Breast epithelium (tissue), 3 donors: ENCODE measurements around the gene EHF.

Source experiments
- POLR2A ChIP-seq: fragments of 450-650 bp; IDR thresholded peaks from one replicate; pipeline ENCODE4 v1.6.1; 2016; ENCODE audit warnings: antibody characterized with exemption, mild to moderate bottlenecking, moderate library complexity
- POLR2AphosphoS5 ChIP-seq, 3 donors: sonication (generic); formaldehyde crosslinking; IDR thresholded peaks; one replicate each; pipeline ENCODE4 v1.6.1; 2017; ENCODE audit warnings: antibody characterized with exemption in 3 of 3
- TF ChIP-seq, protein P1 (sequence below), 3 donors: fragments of 450-650 bp; IDR thresholded peaks; one replicate each; pipeline ENCODE4 v1.5.1; 2016 to 2017; ENCODE audit warnings: antibody characterized with exemption in 3 of 3, mild to moderate bottlenecking in 3 of 3, moderate library complexity in 3 of 3

DNA sequence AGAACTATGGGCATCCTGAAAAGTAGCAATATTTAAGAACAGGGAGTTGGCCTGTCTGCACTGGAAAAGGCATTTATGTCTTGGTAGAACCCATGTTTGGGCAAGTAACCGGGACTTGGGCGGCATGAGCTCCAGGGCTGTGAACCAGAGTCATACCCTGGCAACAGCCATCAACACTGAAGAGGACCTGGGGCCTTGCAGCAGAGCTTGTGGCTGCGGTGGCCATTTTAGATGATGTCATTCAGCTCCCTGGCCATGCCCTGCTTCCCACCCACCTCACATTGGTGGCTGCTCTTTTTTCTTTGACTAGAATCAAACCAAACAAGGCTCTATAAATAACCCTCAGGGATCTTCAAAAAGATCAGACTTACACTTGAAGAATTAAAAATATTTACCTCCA is 26.6 kb downstream of the EHF start:
- TF ChIP-seq, protein P1, sequence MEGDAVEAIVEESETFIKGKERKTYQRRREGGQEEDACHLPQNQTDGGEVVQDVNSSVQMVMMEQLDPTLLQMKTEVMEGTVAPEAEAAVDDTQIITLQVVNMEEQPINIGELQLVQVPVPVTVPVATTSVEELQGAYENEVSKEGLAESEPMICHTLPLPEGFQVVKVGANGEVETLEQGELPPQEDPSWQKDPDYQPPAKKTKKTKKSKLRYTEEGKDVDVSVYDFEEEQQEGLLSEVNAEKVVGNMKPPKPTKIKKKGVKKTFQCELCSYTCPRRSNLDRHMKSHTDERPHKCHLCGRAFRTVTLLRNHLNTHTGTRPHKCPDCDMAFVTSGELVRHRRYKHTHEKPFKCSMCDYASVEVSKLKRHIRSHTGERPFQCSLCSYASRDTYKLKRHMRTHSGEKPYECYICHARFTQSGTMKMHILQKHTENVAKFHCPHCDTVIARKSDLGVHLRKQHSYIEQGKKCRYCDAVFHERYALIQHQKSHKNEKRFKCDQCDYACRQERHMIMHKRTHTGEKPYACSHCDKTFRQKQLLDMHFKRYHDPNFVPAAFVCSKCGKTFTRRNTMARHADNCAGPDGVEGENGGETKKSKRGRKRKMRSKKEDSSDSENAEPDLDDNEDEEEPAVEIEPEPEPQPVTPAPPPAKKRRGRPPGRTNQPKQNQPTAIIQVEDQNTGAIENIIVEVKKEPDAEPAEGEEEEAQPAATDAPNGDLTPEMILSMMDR (IDR thresholded peaks at IDR 0.05): no peak
- TF ChIP-seq POLR2AphosphoS5 (IDR thresholded peaks at IDR 0.05): no peak
- no peak for TF ChIP-seq POLR2A
